ENCODE measurements around the gene NUMB.

Gene NUMB

DNA sequence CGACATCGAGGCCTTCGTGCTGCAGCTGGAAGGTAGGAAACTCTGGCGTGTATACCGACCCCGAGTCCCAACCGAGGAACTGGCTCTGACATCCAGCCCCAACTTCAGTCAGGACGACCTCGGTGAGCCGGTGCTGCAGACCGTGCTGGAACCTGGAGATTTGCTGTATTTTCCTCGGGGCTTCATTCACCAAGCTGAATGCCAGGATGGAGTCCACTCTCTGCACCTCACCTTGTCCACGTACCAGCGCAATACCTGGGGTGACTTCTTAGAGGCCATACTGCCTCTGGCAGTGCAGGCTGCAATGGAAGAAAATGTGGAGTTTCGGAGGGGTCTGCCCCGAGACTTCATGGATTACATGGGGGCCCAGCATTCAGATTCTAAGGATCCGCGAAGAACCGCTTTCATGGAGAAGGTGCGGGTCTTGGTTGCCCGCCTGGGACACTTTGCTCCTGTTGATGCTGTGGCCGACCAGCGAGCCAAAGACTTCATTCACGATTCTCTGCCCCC, 33.8 kb upstream of the NUMB start:
- TF ChIP-seq, protein P1, sequence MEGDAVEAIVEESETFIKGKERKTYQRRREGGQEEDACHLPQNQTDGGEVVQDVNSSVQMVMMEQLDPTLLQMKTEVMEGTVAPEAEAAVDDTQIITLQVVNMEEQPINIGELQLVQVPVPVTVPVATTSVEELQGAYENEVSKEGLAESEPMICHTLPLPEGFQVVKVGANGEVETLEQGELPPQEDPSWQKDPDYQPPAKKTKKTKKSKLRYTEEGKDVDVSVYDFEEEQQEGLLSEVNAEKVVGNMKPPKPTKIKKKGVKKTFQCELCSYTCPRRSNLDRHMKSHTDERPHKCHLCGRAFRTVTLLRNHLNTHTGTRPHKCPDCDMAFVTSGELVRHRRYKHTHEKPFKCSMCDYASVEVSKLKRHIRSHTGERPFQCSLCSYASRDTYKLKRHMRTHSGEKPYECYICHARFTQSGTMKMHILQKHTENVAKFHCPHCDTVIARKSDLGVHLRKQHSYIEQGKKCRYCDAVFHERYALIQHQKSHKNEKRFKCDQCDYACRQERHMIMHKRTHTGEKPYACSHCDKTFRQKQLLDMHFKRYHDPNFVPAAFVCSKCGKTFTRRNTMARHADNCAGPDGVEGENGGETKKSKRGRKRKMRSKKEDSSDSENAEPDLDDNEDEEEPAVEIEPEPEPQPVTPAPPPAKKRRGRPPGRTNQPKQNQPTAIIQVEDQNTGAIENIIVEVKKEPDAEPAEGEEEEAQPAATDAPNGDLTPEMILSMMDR (IDR thresholded peaks at IDR 0.05; ENCODE audit: low read depth, low read length, missing control alignments), result no peak
- DNase-seq (ENCODE audit: low read depth), result no peak
- H3K4me3 ChIP-seq (ENCODE audit: low read depth, low read length), result peak overlapping the region; percentile 97

DNA sequence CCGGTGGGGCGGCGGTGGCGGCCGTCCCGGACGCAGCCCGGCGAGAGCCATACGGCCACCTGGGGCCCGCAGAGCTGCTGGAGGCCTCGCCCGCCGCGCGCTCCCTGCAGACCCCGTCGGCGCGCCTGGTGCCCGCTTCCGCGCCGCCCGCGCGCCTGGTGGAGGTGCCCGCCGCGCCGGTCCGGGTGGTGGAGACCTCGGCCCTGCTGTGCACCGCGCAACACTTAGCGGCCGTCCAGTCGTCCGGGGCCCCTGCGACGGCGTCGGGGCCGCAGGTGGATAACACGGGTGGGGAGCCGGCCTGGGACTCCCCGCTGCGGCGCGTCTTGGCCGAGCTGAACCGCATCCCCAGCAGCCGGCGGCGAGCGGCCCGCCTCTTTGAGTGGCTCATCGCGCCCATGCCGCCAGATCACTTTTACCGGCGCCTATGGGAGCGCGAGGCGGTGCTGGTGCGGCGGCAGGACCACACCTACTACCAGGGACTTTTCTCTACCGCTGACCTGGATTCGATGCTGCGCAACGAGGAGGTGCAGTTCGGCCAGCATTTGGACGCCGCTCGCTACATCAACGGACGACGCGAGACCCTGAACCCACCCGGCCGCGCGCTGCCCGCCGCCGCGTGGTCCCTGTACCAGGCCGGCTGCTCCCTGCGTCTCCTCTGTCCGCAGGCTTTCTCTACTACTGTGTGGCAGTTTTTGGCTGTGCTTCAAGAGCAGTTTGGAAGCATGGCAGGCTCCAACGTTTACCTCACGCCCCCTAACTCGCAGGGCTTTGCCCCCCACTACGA, 33.1 kb upstream of the NUMB start:
- TF ChIP-seq, protein P1 (IDR thresholded peaks at IDR 0.05; ENCODE audit: low read depth, low read length, missing control alignments), result no peak
- peak overlapping the region; percentile 97 for H3K4me3 ChIP-seq (ENCODE audit: low read depth, low read length)
- no peak for DNase-seq (ENCODE audit: low read depth)

DNA sequence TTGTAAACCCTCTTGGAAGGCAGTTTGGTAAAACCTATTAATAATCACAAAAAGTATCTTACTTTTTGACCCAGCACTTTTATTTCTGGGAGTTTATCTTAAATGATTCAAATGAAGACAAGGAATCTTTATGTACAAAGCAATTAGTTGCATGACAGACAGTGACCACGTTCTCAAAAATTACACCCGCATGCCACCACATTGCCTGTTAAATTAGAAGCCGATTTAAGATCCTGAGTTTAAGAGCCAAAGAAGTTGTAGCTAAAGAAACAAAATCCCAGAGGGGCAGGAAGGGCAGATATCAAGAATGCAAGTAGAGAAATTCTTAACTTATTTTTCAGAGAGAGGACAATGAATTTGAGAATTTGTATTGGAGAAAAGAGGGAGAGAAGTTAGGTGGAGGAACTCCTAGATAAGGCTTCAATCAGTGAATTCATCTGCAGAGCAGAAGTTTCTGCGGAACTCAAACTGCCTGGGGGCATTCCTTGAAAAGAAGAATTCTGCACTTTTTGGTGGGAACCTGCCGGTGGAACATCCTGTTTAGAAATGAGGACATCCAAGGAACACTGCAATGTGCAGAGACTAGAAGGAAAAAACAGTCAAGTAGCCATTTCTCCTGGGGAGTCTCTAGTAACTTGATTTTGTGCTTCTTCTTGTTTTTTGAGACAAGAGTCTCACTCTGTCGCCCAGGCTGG, 31.3 kb upstream of the NUMB start:
- TF ChIP-seq, protein P1 (IDR thresholded peaks at IDR 0.05; ENCODE audit: low read depth, low read length, missing control alignments), result no peak
- DNase-seq (ENCODE audit: low read depth), result no peak
- H3K4me3 ChIP-seq (ENCODE audit: low read depth, low read length), result no peak overlapping the region

DNA sequence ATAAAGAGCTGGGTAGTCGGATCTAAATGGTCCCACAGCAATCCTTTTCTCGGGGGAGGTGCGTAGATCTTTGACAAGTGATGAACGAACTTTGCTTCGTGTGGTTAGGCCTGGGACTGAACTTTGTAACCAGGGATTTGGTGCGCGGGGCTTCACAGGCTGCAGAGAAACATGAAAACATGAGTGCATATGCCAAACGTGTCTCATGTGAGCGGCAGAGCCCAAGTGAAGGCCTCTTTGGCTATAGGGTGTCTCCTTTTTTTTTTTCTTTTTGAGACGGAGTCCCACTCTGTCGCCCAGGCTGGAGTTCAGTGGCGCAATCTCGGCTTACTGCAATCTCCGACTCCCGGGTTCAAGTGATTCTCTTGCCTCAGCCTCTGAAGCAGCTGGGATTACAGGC, 20.3 kb upstream of the NUMB start:
- no peak overlapping the region for H3K4me3 ChIP-seq (ENCODE audit: low read depth, low read length)
- DNase-seq (ENCODE audit: low read depth), result no peak
- TF ChIP-seq, protein P1 (IDR thresholded peaks at IDR 0.05; ENCODE audit: low read depth, low read length, missing control alignments), result no peak

DNA sequence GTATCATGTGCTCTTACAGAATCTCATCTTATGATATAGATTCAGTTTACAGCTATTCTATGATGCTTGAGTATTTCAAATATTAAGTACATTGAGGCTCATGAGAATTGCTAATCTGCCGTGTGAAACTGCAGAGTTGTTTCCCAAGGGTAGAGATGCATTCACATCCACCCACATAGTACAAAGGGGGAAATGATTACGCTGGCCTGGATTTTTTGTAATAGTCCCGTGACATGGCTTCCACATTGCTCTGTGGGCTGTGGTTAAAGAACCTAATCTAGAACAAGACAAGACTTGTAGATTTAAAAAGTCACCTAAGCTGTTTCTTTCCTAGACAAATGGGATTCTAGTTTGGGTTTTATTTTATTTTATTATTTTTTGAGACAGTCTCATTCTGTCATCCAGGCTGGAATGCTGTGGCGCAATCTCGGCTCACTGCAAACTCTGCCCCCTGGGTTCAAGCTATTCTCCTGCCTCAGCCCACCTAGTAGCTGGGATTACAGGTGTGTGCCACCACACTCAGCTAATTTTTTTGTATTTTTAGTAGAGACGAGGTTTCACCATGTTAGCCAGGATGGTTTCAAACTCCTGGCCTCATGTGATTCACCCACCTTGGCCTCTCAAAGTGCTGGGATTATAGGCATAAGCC, 19.4 kb upstream of the NUMB start:
- peak; percentile 62 for DNase-seq (ENCODE audit: low read depth)
- TF ChIP-seq, protein P1 (IDR thresholded peaks at IDR 0.05; ENCODE audit: low read depth, low read length, missing control alignments), result no peak
- H3K4me3 ChIP-seq (ENCODE audit: low read depth, low read length), result no peak overlapping the region

DNA sequence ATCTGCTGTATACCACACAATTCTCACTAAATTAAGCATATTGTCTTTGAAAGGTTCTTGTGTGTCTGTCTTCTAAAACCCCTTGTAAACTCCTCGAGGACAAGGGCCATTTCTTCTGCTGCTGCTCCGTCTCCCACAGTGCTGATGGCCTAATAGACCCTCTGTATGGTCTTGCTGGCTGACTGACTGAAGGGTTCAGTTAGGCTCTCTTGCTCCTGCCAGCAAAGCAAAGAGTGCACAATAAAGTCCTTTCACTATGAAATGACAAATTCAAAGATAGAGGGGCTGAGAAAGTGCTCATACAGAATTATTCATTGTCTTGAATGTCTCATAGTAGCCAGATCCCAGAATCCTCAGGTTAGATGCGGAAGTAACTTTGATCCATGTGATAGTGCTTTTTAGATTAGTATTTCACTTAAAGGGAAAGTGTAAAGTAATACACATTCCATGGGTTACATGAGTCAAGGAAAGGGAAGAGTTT, 18.1 kb upstream of the NUMB start:
- no peak overlapping the region for H3K4me3 ChIP-seq (ENCODE audit: low read depth, low read length)
- no peak for DNase-seq (ENCODE audit: low read depth)
- TF ChIP-seq, protein P1 (IDR thresholded peaks at IDR 0.05; ENCODE audit: low read depth, low read length, missing control alignments), result no peak
